Measurements from ENCODE around the gene BBS2.

DNA sequence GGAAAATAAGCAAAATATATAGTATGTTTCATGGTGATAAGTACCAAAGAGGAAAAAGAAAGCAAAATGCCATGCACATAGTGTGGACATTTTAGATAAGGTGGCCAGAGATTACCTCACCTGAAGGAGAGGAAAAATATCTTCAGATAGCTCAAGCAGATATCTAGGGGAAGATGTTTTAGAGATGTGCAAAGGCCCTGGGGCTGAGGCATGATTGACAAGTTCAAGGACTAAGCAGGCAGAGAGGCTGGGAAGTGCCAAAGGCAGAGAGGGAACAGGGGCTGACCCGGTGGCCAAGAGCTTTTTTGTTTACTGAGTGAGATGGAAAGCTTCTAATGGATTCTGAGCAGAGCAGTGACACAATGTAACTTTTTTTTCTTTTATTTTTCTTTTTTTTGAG lies 40.6 kb upstream of the BBS2 start:
- TF ChIP-seq, protein P1, sequence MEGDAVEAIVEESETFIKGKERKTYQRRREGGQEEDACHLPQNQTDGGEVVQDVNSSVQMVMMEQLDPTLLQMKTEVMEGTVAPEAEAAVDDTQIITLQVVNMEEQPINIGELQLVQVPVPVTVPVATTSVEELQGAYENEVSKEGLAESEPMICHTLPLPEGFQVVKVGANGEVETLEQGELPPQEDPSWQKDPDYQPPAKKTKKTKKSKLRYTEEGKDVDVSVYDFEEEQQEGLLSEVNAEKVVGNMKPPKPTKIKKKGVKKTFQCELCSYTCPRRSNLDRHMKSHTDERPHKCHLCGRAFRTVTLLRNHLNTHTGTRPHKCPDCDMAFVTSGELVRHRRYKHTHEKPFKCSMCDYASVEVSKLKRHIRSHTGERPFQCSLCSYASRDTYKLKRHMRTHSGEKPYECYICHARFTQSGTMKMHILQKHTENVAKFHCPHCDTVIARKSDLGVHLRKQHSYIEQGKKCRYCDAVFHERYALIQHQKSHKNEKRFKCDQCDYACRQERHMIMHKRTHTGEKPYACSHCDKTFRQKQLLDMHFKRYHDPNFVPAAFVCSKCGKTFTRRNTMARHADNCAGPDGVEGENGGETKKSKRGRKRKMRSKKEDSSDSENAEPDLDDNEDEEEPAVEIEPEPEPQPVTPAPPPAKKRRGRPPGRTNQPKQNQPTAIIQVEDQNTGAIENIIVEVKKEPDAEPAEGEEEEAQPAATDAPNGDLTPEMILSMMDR (IDR thresholded peaks at IDR 0.05) = no peak
- TF ChIP-seq ZFX (IDR thresholded peaks at IDR 0.05; ENCODE audit: borderline replicate concordance) = no peak
